HFFc6 (cell line): ENCODE data around the gene DCAKD. TPM values are rescaled to one million over a fixed set of nuclear protein-coding genes. Genes with fewer than 3 reads are reported as not detected.

ENCODE experiments used
- DNase-seq: peaks from one replicate; pipeline ENCODE4 v3.0.0-alpha.2; 2018
- H3K27ac Mint-ChIP-seq: 2 replicates; pipeline ENCODE4 v1.8.0; 2020; ENCODE audit warnings: mild to moderate bottlenecking, mixed read lengths
- H3K27me3 Mint-ChIP-seq: 2 replicates; pipeline ENCODE4 v1.8.0; 2021; ENCODE audit warnings: mild to moderate bottlenecking, moderate library complexity, mixed read lengths; ENCODE audit not compliant: insufficient read depth
- H3K36me3 Mint-ChIP-seq: 2 replicates; pipeline ENCODE4 v1.8.0; 2021; ENCODE audit warnings: low read depth, mixed read lengths
- H3K4me1 Mint-ChIP-seq: 2 replicates; pipeline ENCODE4 v1.8.0; 2020; ENCODE audit warnings: low read depth, mixed read lengths
- H3K4me3 Mint-ChIP-seq: 2 replicates; pipeline ENCODE4 v1.8.0; 2020; ENCODE audit warnings: mild to moderate bottlenecking, moderate library complexity, mixed read lengths
- H3K9me3 Mint-ChIP-seq: 2 replicates; pipeline ENCODE4 v1.8.0; 2020; ENCODE audit warnings: mild to moderate bottlenecking, mixed read lengths
- total RNA-seq, 6 experiments: library from RNA; stranded (reverse); fragmentation: NEBNext Ultra II Directional; extraction: Animal tissue kit (Norgen Biotek cat#: 25700); gene quantifications; 2 replicates in 1 of 6; 3 replicates in 5 of 6; pipeline ENCODE4 v1.2.3, GENCODE V29; 2021
- TF ChIP-seq, protein P1 (sequence below): fragments of 200-600 bp; sonication (generic); IDR thresholded peaks from 2 replicates; pipeline ENCODE4 v1.5.0; 2021; ENCODE audit warnings: antibody characterized with exemption, mild to moderate bottlenecking

DCAKD gene
- total RNA-seq, 6 experiments from 2014 or later: 34.0 to 38.9 (median 35.8) TPM

DNA sequence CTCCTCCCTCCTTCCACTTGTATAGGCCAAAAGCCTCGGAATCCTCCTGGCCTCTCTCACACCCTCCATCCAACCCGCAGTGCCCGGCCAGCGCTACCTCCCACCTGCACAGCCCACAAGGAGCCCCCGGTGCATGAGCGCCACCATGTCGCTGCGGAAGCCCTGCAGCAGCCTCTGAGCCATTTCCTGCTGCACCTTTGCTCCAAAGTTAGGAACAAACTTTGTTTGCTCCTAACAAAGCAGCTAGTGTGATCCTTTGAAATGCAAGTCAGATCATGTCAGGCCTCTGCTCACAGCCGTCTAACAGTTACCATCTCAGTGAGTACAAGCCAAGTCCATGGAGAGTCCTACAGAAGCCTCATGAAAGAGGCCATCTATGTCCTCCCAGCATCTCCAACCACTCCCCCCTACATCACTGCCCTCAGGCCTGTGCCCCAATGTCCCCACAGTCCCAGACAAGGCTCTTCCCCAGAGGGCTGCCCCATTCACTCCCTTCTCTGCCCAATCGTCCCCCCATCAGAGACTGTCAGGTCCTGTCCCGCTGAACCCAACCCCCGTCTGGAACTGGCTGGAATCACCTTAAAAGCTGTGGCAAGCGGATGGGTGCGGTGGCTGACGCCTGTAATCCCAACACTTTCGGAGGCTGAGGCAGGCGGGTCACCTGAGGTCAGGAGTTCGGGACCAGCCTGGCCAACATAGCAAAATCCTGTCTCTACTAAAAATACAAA is 7.5 kb downstream of the DCAKD start:
- Mint-ChIP-seq H3K27me3 (no peaks in the 10 kb centered on the region), H3K9me3 (no peaks in the 10 kb centered on the region), H3K27ac (no peak overlapping the region), H3K36me3 (peaks cover 7% of the 10 kb centered on the region), H3K4me1 (peaks cover 45% of the 10 kb centered on the region), H3K4me3 (no peak overlapping the region)
- DNase-seq: no peak
- TF ChIP-seq, protein P1, sequence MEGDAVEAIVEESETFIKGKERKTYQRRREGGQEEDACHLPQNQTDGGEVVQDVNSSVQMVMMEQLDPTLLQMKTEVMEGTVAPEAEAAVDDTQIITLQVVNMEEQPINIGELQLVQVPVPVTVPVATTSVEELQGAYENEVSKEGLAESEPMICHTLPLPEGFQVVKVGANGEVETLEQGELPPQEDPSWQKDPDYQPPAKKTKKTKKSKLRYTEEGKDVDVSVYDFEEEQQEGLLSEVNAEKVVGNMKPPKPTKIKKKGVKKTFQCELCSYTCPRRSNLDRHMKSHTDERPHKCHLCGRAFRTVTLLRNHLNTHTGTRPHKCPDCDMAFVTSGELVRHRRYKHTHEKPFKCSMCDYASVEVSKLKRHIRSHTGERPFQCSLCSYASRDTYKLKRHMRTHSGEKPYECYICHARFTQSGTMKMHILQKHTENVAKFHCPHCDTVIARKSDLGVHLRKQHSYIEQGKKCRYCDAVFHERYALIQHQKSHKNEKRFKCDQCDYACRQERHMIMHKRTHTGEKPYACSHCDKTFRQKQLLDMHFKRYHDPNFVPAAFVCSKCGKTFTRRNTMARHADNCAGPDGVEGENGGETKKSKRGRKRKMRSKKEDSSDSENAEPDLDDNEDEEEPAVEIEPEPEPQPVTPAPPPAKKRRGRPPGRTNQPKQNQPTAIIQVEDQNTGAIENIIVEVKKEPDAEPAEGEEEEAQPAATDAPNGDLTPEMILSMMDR: no peak

DNA sequence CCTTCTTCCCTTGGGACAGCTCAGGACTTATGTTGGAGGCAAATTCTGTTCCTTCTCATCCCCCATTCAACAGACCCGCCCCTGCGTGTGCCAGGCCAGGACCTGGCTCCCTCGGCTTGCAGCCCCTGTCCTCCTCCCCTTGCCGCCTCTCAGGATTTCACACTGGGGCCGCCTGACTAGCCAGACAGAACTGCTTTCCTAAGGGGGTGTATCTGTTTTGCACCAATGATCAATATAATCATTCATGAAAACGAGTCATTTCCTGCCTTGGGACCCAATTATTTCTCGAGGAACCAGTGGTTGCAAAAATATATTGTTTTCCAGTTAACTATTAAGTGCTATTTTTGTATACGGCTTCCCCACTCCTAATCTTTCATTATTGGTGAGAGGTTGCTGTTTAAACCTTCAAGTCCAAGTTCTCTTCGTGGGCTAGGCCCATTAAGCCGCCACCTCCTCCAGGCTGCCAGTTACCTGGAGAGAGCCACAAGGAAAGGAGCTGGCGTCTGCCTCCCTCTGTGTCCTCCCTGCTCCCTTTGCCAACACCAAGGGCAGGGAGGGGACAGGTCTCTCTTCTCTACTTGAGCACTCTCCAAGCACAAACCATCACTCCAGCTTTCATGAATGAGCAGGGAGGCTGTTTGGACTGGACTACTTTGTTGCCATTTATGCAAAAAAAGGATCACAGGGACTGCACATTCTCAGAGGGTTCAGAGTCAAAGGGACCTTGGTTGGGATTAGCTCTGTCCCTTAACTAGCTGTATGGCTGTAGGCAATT is 8.9 kb downstream of the DCAKD start:
- peaks cover 42% of the 10 kb centered on the region for H3K4me1 Mint-ChIP-seq
- TF ChIP-seq, protein P1: no peak
- no peak overlapping the region for H3K4me3 Mint-ChIP-seq

DNA sequence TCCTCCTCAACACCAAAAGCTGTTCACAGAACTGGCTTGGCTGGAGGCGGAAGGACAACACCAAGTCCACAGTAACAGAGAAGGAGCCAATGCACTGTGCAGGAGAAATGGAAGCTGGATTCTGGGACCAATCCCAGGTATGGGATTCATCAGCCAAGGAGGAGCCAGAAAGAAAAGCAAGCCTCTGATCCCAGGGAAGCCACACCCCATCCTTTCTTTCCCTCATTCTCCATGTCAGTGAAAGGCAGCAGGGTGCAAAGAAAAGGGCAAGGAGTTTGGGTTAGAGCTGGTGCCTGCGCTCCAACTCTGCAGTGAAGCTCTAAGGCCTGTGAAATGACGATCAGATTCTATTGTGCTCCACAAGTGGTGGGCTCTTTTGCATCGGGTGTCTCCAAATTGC is 11.0 kb downstream of the DCAKD start:
- Mint-ChIP-seq H3K4me1 (peaks cover 27% of the 10 kb centered on the region), H3K27ac (no peak overlapping the region)

More for the DNA sequence above, 8.9 kb downstream of the DCAKD start:
- Mint-ChIP-seq H3K27me3 (no peaks in the 10 kb centered on the region), H3K36me3 (peaks cover 7% of the 10 kb centered on the region), H3K27ac (peak overlapping the region; percentile 45; the same call in 1 of the 2 replicates), H3K9me3 (no peaks in the 10 kb centered on the region)
- DNase-seq: no peak

DNA sequence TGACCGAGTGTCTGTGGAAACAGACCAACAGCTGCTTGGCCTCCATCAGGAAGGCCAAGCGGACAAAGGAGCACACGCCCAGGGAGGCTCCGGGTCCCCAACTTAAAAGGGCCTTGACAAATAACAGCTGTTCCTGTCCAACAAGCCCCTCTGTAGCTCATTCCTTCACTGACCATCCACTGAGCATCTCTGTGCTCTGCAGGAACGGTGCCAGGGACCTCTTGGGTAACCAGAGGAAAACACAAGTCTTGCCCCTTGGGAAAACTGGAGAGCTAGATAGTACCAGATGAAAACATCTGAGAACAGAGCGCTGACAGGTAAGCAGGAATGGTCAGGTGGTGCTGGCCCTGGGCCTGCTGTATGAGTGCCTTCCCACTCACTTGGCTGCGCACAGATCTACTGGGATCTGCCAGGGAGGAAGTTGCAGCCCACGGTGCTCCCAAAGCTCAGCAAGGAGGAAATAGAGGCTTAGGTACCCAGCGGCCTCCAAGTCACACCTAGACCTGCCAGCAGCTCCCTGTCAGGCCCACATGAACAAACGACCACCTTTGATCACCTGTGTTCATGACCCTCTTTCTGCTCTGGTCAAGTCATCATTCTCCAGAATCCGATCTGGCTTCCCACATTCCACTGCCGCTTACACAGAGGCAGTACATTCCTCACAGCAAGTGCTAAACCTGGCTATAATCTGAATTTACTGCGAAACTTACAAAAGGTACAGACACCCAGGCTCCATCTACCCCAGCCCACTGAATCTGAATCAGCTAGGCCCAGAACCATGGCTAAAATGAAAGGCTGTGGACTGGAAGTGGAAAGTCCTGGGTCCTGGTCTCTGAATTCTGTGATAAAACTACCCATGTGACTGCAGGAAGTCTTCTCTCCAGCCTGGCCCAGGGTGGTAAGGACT is 12.5 kb downstream of the DCAKD start:
- no peak for DNase-seq
- Mint-ChIP-seq H3K4me3 (no peak overlapping the region), H3K36me3 (peaks cover 12% of the 10 kb centered on the region), H3K27ac (no peak overlapping the region), H3K4me1 (peaks cover 25% of the 10 kb centered on the region), H3K27me3 (peaks cover 3% of the 10 kb centered on the region), H3K9me3 (no peaks in the 10 kb centered on the region)
- TF ChIP-seq, protein P1: no peak

More for the DNA sequence above, 11.0 kb downstream of the DCAKD start:
- Mint-ChIP-seq H3K4me3 (no peak overlapping the region), H3K27me3 (peaks cover 1% of the 10 kb centered on the region; the same call in 1 of the 2 replicates), H3K9me3 (no peaks in the 10 kb centered on the region), H3K36me3 (peaks cover 7% of the 10 kb centered on the region)
- TF ChIP-seq, protein P1: no peak
- DNase-seq: no peak

DNA sequence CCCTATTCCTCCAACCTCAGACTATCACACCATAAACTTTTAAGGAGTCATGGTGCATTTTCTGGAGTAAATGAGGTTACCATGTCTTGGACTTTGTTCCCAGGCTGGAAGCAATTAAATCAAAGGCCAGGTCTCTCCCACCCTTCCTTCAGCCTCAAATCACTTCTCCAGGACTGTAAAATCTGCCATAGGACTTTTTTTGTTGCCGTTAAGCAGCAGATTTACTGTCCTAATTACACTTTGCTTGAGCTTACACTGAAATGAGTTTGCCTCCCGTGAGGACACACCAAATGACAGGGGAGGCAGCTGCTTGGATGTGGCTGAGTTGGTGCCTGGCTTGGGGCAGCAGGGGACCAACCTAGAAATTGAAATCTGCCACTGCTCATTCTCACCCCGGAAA is 14.7 kb downstream of the DCAKD start:
- H3K27me3 Mint-ChIP-seq: peaks cover 3% of the 10 kb centered on the region
- no peak for DNase-seq
- TF ChIP-seq, protein P1: no peak
- peaks cover 6% of the 10 kb centered on the region; the same call in 1 of the 2 replicates for H3K4me1 Mint-ChIP-seq
- peaks cover 13% of the 10 kb centered on the region for H3K36me3 Mint-ChIP-seq
- H3K4me3 Mint-ChIP-seq: no peak overlapping the region
- no peak overlapping the region for H3K27ac Mint-ChIP-seq
- H3K9me3 Mint-ChIP-seq: no peaks in the 10 kb centered on the region
